ENCODE data around the gene SPOCK2. TPM values are rescaled to one million over a fixed set of nuclear protein-coding genes. Genes with fewer than 3 reads are reported as not detected.

Gene SPOCK2
- polyA plus RNA-seq, 1 of the 3 experiments (the other 2 are of a cell fraction): 0.18 TPM

DNA sequence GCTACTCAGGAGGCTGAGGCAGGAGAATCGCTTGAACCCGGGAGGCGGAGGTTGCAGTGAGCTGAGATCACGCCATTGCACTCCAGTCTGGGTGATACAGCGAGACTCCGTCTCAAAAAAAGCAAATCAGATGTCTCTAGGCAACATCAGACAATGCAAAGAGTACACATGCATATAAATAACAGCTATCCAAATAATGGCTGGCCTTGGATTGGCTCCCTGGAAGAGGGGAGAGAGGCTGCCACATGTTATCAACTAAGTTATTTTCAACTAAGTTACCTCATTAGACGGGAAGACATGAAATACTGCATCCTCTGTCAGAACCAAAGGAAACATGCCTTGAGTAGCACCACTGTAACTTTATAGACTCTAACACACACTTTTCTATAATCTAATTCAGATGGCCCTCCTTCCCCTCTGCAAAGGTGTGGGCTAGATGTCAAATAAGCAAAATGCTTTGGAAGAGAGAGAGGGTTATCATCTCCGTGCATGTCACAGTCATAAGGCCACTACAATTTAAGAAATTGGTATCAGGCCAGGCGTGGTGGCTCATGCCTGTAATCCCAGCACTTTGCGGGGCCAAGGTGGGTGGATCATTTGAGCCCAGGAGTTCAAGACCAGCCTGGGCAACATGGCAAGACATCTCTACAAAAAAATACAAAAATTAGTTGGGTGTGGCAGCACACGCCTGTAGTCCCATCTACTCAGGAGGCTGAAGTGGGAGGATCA, 22.5 kb upstream of the SPOCK2 start:
- no peak for TF ChIP-seq GATA2 (CRISPR knock-in tag; IDR thresholded peaks at IDR 0.05)
- TF ChIP-seq, protein P1, sequence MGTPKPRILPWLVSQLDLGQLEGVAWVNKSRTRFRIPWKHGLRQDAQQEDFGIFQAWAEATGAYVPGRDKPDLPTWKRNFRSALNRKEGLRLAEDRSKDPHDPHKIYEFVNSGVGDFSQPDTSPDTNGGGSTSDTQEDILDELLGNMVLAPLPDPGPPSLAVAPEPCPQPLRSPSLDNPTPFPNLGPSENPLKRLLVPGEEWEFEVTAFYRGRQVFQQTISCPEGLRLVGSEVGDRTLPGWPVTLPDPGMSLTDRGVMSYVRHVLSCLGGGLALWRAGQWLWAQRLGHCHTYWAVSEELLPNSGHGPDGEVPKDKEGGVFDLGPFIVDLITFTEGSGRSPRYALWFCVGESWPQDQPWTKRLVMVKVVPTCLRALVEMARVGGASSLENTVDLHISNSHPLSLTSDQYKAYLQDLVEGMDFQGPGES (IDR thresholded peaks at IDR 0.05; ENCODE audit: low read depth, low read length): no peak
- no peak for TF ChIP-seq YY1 (IDR thresholded peaks at IDR 0.05; ENCODE audit: low read depth)
- TF ChIP-seq, protein P2, sequence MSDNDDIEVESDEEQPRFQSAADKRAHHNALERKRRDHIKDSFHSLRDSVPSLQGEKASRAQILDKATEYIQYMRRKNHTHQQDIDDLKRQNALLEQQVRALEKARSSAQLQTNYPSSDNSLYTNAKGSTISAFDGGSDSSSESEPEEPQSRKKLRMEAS (IDR thresholded peaks at IDR 0.05; ENCODE audit: low read depth): no peak
- TF ChIP-seq, protein P3, sequence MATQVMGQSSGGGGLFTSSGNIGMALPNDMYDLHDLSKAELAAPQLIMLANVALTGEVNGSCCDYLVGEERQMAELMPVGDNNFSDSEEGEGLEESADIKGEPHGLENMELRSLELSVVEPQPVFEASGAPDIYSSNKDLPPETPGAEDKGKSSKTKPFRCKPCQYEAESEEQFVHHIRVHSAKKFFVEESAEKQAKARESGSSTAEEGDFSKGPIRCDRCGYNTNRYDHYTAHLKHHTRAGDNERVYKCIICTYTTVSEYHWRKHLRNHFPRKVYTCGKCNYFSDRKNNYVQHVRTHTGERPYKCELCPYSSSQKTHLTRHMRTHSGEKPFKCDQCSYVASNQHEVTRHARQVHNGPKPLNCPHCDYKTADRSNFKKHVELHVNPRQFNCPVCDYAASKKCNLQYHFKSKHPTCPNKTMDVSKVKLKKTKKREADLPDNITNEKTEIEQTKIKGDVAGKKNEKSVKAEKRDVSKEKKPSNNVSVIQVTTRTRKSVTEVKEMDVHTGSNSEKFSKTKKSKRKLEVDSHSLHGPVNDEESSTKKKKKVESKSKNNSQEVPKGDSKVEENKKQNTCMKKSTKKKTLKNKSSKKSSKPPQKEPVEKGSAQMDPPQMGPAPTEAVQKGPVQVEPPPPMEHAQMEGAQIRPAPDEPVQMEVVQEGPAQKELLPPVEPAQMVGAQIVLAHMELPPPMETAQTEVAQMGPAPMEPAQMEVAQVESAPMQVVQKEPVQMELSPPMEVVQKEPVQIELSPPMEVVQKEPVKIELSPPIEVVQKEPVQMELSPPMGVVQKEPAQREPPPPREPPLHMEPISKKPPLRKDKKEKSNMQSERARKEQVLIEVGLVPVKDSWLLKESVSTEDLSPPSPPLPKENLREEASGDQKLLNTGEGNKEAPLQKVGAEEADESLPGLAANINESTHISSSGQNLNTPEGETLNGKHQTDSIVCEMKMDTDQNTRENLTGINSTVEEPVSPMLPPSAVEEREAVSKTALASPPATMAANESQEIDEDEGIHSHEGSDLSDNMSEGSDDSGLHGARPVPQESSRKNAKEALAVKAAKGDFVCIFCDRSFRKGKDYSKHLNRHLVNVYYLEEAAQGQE (IDR thresholded peaks at IDR 0.05; ENCODE audit: low read depth, low read length): no peak
- TF ChIP-seq POLR2AphosphoS5 (IDR thresholded peaks at IDR 0.05; ENCODE audit: low read depth, low read length): no peak
- no peak for TF ChIP-seq NRF1 (IDR thresholded peaks at IDR 0.05; ENCODE audit: low read depth, low read length)
- no peak for TF ChIP-seq RXRA (IDR thresholded peaks at IDR 0.05; ENCODE audit: borderline replicate concordance, low read depth)
- TF ChIP-seq EZH2phosphoT487 (IDR thresholded peaks at IDR 0.05; ENCODE audit: borderline replicate concordance, low read depth): no peak
- TF ChIP-seq SMC3 (IDR thresholded peaks at IDR 0.05; ENCODE audit: low read depth, low read length): no peak
- TF ChIP-seq RFX5 (IDR thresholded peaks at IDR 0.05; ENCODE audit: low read length): no peak
- no peak for TF ChIP-seq JUND (IDR thresholded peaks at IDR 0.05)
- TF ChIP-seq GABPA (IDR thresholded peaks at IDR 0.05; ENCODE audit: low read depth): no peak
- TF ChIP-seq, protein P4, sequence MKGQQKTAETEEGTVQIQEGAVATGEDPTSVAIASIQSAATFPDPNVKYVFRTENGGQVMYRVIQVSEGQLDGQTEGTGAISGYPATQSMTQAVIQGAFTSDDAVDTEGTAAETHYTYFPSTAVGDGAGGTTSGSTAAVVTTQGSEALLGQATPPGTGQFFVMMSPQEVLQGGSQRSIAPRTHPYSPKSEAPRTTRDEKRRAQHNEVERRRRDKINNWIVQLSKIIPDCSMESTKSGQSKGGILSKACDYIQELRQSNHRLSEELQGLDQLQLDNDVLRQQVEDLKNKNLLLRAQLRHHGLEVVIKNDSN (IDR thresholded peaks at IDR 0.05; ENCODE audit: borderline replicate concordance, low read depth): no peak
- TF ChIP-seq FOXM1 (IDR thresholded peaks at IDR 0.05; ENCODE audit: low read depth): no peak
- TF ChIP-seq RAD21 (IDR thresholded peaks at IDR 0.05; ENCODE audit: low read length): no peak
- TF ChIP-seq, protein P5, sequence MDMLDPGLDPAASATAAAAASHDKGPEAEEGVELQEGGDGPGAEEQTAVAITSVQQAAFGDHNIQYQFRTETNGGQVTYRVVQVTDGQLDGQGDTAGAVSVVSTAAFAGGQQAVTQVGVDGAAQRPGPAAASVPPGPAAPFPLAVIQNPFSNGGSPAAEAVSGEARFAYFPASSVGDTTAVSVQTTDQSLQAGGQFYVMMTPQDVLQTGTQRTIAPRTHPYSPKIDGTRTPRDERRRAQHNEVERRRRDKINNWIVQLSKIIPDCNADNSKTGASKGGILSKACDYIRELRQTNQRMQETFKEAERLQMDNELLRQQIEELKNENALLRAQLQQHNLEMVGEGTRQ (IDR thresholded peaks at IDR 0.05; ENCODE audit: borderline replicate concordance, low read depth, low read length): no peak
- no peak for TF ChIP-seq MEF2A (IDR thresholded peaks at IDR 0.05; ENCODE audit: borderline replicate concordance, low read depth)
- TF ChIP-seq FOSL2 (IDR thresholded peaks at IDR 0.05; ENCODE audit: borderline replicate concordance, low read depth): no peak
- TF ChIP-seq, protein P6, sequence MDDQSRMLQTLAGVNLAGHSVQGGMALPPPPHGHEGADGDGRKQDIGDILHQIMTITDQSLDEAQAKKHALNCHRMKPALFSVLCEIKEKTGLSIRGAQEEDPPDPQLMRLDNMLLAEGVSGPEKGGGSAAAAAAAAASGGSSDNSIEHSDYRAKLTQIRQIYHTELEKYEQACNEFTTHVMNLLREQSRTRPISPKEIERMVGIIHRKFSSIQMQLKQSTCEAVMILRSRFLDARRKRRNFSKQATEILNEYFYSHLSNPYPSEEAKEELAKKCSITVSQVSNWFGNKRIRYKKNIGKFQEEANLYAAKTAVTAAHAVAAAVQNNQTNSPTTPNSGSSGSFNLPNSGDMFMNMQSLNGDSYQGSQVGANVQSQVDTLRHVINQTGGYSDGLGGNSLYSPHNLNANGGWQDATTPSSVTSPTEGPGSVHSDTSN (IDR thresholded peaks at IDR 0.05): no peak
- ChIA-PET CTCF (no interaction called here), POLR2A (no interaction called here)
- whole genome bisulfite sequencing (ENCODE audit: low lambda C conversion rate): 91% methylated on average over 11 of the region's 11 CpGs
- Histone ChIP-seq H3K4me3 (ENCODE audit: low read depth in 2 of 2, low read length in 1 of 2) (no peak overlapping the region), H3K9ac (no peak overlapping the region), H3K4me2 (no peak overlapping the region), H4K20me1 (ENCODE audit: insufficient read depth) (no peaks in the 10 kb centered on the region), H3K27ac (ENCODE audit: low read depth in 2 of 2, low read length in 1 of 2) (no peak overlapping the region), H3K9me3 (no peaks in the 10 kb centered on the region), H3K79me2 (ENCODE audit: insufficient read depth) (no peaks in the 10 kb centered on the region), H3K36me3 (replicated peaks in 1 of 2; ENCODE audit: control insufficient read depth in 1 of 2, insufficient read depth in 2 of 2, low read length in 1 of 2) (peaks cover 2 to 6% of the 10 kb centered on the region in 2 experiments), H3K27me3 (ENCODE audit: insufficient read depth) (no peaks in the 10 kb centered on the region), H2AFZ (ENCODE audit: low read depth) (no peak overlapping the region), H3F3A (replicated peaks; ENCODE audit: insufficient read depth) (no peaks in the 10 kb centered on the region), H3K9me2 (no peaks in the 10 kb centered on the region), H3K4me1 (ENCODE audit: control insufficient read depth in 1 of 2, insufficient read depth in 2 of 2, low read depth in 1 of 2, low read length in 1 of 2) (peaks cover 5 to 15% of the 10 kb centered on the region in 2 experiments; a peak in 3 of 4 replicates)
- DNase-seq: no peak
